ENCODE data around the gene MAN1A2.

GRCh38 chr1:117578466-117578865 lies 211.2 kb downstream of the MAN1A2 start:
- TF ChIP-seq CTCF (IDR thresholded peaks at IDR 0.05; ENCODE audit: poor library complexity) (no peak), EZH2phosphoT487 (IDR thresholded peaks at IDR 0.05; ENCODE audit: low read depth, severe bottlenecking, unreplicated experiment) (no peak), EZH2 (IDR thresholded peaks at IDR 0.05; ENCODE audit: borderline replicate concordance) (no peak)

Measured in hepatocyte (in vitro differentiated cells).